Measurements from ENCODE around the gene RAI2.
A peak's percentile ranks its signal among the peaks of the same experiment; 100 is the strongest.
"Not testable (repeated sequence)": the region's sequence is repeated elsewhere in the genome, so short reads cannot be mapped to it uniquely, and the experiment has no call there.

Gene RAI2

DNA sequence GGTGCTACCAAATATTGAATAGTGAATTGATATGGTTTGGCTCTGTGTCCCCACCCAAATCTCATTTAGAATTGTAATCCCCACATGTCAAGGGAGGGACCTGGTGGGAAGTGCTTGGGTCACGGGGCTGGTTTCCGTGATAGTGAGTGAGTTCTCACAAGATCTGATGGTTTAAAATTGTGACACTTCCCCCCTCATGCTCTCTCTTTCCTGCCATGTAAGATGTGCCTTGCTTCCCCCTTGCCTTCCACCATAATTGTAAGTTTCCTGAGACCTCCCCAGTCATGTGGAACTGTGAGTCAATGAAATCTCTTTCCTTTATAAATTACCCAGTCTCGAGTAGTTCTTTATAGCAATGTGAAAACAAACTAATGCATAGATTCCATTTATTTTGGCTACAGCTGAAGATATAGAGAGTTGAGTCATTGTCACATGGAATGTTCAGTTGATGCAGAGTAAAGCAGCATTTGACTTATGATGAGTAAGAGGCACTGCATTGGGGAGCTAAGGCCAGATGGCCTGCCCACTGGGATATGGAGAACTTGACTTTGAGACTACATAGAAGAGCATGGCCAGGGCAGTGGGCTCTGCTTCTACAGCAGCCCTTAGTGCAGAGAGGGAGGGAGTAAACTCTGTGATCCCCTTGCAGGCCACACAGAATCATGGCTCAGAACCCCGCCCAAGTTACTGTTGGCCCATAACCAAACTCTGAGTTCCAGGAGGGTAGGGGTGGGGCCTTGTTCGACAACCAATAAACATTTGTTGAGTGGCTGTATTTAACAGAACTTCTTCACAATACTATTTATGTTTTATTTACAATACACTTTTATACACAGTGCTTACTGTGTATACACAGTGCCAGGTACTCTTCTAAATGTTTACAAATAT lies 34.2 kb downstream of the RAI2 start:
- DNase-seq = no peak

DNA sequence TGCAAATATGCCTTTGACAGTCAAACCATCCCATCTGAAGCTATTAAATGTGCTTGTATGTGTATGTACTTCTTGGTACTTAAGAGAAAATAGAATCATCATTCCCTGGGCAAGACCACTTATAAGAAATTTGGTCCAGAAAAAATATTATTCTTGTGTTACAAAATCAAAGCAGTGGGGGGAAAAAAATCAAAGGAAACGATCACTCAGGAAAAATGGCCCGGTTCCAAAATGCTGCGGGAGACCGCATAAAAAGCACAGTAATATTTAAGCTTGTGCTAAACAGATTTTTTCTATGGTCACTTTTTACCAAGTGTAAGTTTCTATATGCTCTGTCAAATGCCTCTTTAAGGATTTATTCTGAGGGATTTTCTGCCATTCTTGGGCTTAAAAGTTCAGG lies 36.1 kb downstream of the RAI2 start:
- no peak for DNase-seq

DNA sequence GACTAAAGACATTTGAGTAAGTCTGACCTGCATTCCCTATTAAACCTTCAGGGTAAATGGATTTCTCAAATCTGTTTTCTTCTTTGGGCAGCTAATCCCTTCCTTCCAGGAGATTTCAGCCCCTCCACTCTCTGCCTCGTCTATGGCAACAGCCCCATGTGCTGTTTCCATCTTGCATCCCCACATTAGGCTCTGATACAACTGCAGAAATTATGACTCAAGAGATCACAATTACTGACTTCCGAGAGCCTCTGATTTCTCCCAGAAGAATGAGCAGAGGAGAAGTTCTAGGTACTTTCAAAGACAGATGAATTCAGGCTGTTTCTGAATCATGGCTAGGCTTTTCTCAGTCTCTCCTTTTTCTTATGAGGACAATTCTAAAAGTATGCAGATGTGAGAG lies 38.7 kb downstream of the RAI2 start:
- DNase-seq = no peak

DNA sequence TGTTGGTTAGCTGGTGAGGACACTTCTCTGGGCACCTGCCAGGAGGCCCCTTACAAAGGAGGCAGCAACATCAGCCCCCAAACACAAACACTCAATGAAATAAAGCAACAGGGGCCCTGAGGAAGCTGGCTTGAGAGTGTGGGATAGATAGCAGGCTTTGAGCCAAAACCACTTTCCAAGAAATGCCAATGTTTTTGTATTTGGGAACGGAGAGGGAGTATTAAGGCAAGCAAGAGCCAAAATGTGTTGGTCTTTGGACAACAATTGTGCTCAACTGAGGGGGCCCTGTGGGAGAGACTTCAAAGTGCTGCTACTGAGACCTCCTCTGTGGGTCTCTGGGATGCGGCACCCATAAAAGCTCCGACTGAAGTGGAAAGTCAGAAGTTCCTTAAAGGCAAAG lies 41.0 kb downstream of the RAI2 start:
- no peak for DNase-seq

DNA sequence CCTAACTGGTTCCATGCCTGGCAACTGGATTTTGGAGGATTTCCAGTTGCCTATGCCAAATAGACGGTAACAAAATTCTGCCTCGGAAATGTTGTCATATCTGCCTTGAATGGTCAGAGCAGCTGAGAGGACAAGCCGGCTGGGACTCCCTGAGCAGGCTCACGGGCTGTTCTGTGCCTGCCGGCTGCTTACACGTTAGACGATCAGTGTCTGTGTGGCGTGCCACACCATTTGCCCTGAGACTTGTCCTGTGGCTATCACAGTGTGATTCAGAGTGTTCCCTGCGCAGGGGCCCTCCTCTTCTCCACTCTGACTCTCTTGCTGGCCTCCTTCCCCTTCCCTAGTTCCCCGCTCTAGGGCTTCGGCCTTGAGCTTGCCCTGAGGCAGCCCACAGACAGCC lies 42.4 kb downstream of the RAI2 start:
- DNase-seq = no peak

DNA sequence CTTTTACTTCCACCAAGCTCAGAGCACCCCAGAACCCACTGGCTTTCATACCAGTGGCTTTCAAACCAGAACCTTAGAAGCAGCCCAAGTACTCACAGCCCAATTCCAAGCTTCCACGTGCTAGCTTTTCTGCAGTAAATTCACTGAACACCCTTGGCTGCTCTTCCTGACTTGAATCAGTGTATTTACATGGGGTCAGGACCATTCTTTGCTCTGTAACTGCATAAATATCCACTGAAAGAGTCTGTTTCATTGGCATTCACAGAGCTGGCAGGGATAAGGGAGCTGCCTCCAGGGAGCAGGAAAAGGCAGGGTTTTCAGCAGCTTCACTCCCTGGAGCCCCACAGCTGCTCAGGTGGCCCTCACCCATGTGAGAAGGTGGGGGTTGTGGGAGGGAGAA lies 43.8 kb downstream of the RAI2 start:
- no peak for DNase-seq

DNA sequence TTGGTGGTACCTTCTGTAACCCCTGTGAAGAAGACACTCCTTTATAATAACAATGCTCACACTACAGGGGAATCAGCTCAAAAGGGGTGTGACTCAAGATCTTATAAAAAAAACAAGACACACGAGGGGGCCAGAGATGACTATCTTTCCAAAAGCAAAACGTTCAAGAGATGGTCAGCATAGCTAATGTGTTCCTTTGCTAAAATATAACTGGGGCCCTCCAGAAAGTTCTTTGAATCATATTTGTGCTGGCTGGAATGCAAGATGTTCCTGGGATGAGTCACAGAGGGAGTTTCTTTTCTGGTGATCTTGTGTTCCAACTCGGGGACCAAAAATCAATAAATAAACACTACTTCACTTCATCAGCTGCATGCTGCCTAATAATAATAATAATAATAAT lies 46.5 kb downstream of the RAI2 start:
- DNase-seq = no peak

DNA sequence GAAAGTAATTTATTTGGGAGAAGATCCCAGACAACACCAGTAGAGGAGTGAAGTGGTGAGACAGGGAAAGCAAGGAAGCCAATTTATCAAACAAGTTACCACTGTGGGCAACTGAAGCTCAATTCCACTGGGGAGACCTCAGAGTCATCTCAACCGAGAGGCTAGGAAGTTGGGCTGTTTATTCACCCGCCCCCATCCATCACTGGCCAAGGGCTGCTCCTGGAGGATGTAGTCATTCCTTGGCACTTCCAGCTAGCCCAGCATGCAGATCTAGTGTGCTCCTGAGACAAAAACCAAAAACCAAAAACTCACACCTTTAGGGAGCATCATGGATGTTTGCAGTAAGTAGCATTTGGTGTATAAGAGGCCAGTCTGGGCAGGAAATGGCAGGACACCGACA lies 47.0 kb downstream of the RAI2 start:
- no peak for DNase-seq

DNA sequence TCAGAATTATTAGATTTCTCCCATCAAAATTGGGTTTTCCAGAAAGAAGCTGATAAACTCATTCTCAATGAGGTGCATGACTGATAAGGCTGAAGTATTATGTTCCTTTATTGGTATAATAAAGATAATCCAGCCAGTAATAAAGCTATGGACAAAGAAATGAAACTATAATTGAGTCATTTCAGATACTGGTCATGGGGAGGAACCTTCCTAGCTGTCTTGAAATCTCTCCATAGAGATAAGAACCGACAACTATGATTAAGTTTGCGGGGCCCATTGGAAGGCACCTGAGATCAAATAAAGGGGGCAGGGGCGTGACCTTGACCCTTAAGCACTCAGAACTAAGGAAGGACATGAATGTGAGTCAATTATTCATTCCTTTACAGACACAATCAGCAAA lies 47.8 kb downstream of the RAI2 start:
- DNase-seq = no peak

DNA sequence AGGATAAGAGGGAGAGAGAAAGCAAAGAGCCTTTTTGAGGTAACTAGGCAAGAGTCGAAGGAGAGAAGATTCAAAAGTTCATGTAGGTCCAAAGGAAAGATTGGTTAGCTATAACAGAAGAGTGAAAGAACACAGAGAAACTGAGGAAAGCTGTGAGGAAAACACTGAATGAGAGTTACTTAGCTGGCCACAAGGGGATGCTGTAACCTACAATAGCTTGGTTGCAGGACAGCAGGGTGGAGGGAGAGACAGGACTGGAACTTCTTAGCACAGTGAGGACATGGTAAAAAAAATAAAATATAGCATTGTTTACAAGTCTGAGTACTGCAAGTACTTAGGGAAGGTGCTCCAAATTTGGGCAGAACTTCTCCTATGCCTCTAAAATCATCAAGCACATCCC lies 48.3 kb downstream of the RAI2 start:
- DNase-seq = no peak

DNA sequence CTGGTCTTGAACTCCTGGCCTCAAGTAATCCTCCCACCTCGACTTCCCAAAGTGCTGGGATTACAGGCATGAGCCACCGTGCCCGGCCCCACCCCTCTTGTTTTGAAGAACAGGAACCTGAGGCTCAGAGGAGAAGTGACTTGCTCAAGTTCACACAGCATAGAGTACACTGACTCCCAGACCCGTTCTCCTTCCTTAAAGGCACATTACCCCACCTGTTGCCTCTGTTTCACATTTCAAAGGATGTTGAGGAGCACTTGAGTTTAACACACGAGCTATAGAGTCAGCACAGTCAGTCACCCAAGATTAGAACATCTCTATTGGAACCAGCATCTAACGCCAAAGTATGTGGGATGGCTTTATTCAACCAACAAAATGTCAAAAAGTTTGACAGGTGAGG lies 51.1 kb downstream of the RAI2 start:
- no peak for DNase-seq

DNA sequence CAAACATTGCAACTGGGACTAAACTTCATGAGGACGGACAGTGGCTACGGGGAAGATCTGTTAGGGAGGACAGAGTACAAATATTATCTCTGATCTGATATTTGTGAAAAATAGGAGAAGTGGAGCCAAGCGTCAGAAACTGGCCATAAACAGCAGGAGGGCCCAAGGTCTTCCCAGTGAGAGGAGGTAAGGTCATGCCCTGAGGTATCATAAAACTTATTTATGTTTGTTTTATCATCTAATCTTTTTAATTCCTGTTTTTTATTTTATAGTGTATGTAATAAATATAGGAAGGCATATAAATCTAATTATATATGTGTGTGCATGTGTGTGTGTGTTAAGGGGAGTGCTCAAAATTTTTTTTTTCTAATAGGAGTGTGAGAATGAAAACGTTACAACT lies 51.8 kb downstream of the RAI2 start:
- DNase-seq = no peak

DNA sequence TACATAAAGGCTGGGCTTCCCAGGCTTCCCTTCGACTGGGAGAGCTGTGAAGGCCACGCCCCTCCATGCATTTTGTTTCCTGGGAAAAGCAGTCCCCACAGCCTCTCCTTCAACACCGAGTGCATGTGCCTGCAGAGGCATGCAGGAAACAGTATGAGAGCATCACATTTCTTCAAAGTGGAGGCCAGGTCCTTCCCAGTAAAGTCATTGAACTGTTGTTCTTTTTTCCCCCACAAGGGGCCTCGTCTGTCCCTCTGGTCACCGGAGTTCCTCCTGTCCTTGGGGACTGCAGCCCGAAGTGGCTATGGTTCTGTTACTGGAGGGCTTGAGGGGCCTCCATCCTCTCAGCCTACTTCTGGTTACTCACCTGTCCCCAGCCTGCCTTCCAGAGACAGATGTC lies 56.0 kb downstream of the RAI2 start:
- no peak for DNase-seq

DNA sequence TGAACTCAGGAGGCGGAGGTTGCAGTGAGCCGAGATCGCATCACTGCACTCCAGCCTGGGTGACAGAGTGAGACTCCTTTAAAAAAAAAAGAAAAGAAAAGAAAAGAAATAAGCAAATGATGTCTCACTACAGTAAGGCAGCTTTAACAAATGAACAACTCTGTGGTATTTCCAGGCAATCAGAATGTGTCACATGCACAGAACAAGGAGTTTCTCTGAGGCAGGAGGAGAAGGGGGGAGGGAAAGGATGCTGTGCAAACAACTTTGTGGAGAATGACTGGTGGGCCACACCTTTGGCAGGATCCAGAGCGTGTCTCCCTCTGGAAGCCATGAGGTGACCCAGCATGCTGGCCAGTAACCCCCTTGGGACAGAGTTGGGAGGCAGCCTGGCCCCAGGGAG lies 57.6 kb downstream of the RAI2 start:
- DNase-seq = no peak

DNA sequence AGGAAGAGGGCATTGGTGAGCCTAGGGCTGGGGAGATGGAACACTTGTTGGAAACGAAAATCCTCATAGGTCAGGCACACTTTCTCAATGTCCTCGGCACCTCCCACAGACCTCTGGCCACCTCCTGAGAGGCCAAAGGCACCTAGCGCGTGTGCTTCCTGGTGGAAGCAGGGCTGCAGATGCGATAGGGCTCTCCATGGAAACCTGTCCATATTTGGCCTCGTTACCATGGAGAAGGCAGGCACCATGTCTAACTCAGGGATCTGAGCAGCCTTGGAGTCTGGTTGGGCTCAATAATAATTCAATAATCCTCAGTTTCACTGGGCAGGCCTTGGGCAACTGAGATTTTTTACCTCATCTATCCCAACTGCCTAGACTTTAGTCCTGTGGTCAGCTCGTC lies 58.3 kb downstream of the RAI2 start:
- DNase-seq = no peak

DNA sequence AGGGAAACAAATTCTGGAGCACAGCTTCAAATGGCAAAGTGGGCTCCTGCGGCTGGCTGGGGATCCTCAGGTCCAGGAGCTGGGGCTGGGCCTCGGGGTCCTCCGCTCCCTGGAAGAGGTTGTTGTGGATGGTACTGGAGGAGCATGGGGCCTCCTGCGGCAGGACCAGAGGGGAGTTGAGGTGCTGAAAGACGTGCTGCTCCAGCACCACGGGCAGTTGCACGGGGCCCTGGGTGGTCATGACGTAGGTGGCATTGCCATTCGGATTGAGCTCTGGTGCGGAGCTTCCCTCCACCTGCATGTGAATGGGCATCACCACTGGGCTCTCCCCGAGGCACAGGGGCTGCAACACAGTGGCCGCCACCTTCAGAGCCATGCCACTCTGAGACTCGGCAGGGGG lies 59.7 kb downstream of the RAI2 start:
- DNase-seq = no peak

DNA sequence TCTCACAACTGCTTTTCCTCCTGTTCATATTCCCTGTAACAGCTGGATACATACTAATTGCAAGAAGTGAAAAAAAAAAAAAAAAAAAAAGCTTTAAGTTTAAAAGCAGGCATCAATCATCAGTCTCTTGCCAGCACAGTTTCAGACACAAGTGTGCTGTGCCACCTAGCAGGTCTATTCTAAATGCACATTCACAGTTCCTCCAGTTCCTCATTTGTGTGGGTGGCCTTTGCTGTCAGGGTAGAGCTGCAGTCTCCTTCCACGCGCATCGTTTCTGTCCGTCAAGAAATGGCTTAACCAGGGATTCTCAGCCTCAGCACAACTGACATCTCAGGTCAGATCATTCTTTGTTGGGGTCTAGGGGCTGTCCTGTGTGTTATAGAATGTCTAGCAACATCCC lies 62.2 kb downstream of the RAI2 start:
- DNase-seq = no peak

DNA sequence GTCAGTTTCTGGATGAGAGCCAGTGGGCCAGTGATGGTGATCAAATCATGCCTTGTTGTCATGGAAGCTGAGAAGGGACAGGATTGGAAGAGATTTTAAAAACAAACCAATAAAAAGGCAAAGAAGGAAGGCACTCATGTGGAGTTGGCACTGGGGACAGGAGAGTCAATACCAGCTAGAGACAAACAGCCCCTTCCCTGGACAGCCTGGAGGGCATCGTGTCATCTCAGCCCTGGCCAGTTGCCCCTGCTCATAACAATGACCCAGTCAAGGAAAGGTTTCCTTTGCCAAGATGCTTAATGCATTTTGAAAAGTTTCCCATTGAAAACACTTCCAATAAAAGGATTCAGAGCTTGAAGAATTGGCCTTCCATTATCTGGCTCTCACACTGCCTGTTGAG lies 68.3 kb downstream of the RAI2 start:
- no peak for DNase-seq

DNA sequence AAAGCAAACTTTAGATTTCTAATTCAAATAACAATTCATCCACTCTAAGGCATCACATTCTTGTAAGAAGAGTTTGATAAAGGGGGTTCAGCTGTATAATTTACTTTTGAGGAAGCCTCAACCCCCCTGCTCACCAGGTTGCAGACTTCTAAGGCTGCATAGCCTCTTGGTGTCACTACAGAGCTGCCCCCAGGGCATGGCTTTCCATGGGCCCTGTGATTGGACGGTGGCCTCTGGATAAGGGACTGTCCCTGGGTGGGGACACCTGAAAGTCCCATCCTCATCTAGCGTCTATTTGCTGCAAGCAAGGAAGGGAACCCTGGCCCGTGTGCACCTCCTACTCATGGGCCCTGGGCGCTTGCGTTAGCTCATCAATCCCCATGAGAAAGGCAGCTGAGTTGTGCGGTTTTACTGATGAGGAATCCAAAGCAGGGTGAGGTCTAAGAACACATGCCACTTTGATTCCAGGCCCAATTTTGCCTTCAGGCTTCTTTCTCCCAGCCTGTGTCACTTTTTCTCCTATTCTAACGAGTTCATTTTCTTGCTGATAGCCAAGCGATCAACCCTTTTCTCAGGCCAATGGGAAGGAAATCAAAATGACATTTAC lies 72.0 kb downstream of the RAI2 start:
- DNase-seq = no peak

DNA sequence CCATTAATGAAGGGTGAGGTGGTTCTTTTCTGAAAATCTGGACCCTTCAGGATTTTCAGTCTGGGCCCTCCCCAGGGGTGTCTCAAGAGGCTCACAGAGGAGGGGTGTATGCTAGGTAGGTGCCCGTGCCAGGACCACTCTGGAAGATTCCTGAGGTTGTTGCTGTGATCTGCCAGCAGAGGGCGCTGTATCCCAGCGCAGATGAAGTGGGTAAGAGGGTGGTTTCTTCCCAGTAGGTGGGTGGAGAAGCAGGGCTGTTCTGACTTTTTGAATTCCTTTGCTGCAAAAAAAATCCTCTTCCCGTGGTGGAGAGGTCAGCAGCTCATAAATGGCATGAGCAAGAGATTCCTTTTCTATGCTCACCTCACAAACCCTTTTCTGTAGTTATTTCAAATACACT lies 72.7 kb downstream of the RAI2 start:
- DNase-seq = peak; percentile 15

DNA sequence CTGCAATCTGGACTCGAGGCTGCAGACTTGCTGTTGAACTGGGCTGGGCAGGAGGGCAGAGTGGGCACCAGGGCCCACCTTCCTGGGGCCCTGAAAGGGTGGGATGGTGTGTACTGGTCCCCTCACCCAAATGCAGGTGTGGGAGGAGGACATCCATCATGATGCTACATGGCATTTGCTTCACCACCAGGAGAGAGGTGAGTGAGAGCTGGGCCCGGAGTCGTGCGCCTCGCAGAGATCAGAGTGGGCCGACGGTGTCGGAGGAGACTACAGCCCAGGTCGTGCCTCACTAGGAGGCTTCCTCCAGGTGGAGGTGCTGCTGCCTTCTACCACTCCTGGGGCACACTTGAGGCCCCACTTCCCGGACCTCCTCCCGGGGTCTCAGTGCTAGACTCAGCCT lies 73.5 kb downstream of the RAI2 start:
- no peak for DNase-seq

DNA sequence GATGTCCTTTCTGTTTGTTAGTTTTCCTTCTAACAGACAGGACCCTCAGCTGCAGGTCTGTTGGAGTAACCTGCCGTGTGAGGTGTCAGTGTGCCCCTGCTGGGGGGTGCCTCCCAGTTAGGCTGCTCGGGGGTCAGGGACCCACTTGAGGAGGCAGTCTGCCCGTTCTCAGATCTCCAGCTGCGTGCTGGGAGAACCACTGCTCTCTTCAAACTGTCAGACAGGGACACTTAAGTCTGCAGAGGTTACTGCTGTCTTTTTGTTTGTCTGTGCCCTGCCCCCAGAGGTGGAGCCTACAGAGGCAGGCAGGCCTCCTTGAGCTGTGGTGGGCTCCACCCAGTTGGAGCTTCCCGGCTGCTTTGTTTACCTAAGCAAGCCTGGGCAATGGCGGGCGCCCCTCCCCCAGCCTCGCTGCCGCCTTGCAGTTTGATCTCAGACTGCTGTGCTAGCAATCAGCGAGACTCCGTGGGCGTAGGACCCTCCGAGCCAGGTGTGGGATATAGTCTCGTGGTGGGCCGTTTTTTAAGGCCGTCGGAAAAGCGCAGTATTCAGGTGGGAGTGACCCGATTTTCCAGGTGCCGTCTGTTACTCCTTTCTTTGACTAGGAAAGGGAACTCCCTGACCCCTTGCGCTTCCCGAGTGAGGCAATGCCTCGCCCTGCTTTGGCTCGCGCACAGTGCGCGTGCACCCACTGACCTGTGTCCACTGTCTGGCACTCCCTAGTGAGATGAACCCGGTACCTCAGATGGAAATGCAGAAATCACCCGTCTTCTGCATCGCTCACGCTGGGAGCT lies 74.3 kb downstream of the RAI2 start:
- not testable (repeated sequence) for DNase-seq

DNA sequence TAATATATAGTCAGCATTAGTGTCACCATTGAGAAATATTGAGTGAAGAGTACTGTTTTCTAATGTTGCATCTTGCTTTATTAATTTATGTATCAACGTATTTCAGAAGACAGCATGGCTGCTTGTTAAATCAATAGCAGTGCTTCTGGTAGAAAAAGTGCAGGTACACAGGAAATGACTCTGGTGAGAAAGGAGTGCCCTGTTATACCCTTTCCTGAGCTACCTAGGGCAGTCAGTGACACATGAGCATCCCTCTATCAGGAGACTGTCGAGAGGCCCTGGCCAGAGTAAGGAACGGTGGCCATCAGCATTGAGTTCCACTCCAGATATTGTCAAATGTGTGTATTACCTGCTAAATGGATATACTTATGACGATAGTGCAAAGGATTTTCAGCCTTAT lies 81.7 kb downstream of the RAI2 start:
- no peak for DNase-seq

DNA sequence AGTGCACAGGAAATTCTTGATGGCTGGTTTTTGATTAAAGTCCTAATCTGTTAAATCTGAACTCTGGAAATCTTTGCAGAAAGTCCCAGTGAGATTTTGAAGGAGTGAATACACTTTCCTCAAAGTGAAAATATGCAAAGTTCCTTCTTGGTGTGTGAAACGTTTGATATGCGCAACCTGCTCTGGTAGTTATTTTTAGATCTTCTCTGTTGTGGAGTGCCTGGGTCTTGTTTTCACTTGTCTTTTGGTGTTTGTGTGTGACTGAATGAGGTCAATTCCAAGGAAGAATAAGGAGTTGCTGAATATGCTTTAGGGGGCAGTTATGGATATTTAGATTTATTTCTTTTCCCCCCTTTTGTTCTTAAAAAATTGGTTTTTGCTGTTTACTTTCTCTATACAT lies 82.1 kb downstream of the RAI2 start:
- DNase-seq = no peak

Measured in NCI-H1105 treated with DMSO at 0.1 percent for 48 hours (cell line).